OCI-LY3 (cell line): ENCODE results near the gene NFATC3.

ENCODE experiments used
- EZH2phosphoT487 ChIP-seq: fragments of 200-600 bp; shearing (Covaris generic); IDR thresholded peaks from 2 replicates; pipeline ENCODE4 v1.6.1; 2018; ENCODE audit warnings: antibody characterized with exemption, mixed run types, low read depth
- TF ChIP-seq, protein P1 (sequence below): fragments of 200-600, 300-600 bp; sonication (generic); IDR thresholded peaks from 2 replicates; pipeline ENCODE4 v1.5.1; 2014; ENCODE audit warnings: antibody characterized with exemption, low read length, low read depth

DNA sequence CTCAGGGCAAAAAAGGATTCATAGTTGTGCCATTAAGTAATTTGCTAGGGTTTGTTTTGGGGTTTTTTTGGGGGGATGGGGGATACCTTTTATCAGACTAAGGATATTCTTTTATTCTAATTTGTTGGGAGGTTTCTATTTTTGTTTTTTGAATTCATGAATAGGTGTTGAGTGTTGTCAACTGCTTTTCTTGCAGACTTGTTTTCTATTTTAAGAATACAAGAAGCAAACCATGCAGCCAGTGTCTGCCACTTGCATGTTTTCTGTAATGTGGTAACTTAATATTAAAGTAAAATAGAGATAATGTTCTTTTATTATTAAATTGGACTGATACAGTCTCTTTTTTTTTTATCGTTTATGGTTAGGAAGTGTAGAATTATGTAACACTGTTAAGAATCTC is 49.5 kb downstream of the NFATC3 start:
- TF ChIP-seq, protein P1, sequence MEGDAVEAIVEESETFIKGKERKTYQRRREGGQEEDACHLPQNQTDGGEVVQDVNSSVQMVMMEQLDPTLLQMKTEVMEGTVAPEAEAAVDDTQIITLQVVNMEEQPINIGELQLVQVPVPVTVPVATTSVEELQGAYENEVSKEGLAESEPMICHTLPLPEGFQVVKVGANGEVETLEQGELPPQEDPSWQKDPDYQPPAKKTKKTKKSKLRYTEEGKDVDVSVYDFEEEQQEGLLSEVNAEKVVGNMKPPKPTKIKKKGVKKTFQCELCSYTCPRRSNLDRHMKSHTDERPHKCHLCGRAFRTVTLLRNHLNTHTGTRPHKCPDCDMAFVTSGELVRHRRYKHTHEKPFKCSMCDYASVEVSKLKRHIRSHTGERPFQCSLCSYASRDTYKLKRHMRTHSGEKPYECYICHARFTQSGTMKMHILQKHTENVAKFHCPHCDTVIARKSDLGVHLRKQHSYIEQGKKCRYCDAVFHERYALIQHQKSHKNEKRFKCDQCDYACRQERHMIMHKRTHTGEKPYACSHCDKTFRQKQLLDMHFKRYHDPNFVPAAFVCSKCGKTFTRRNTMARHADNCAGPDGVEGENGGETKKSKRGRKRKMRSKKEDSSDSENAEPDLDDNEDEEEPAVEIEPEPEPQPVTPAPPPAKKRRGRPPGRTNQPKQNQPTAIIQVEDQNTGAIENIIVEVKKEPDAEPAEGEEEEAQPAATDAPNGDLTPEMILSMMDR, result no peak
- no peak for TF ChIP-seq EZH2phosphoT487
